Kidney (tissue), 22 donors: ENCODE data around the gene FAM161A. TPM values are rescaled to one million over a fixed set of nuclear protein-coding genes. Genes with fewer than 3 reads are reported as not detected.

Source experiments
- DNase-seq, 5 donors: peaks; one replicate each; pipeline ENCODE4 v3.0.0-alpha.2; 2013 to 2020
- FAIRE-seq: peaks from 2 replicates; lab custom pipeline; 2012; peaks lifted over from hg19 to GRCh38; lab: Jason Lieb, UNC
- H3K27ac ChIP-seq, 2 donors: one replicate each; pipeline ENCODE4 v1.7.0; 2013; ENCODE audit warnings: low read depth in 2 of 2, low read length in 2 of 2, inconsistent platforms in 1 of 2
- H3K27me3 ChIP-seq: one replicate; pipeline ENCODE4 v1.7.1; 2013; ENCODE audit warnings: low read length, inconsistent platforms; ENCODE audit not compliant: control insufficient read depth, insufficient read depth
- H3K36me3 ChIP-seq, 3 donors: one replicate each; pipeline versions ENCODE4 v1.7.0 to v1.7.1; 2013; ENCODE audit warnings: low read length in 3 of 3, control low read depth in 1 of 3, inconsistent platforms in 1 of 3; ENCODE audit not compliant: insufficient read depth in 3 of 3, control insufficient read depth in 2 of 3
- H3K4me1 ChIP-seq, 3 donors: one replicate each; pipeline versions ENCODE4 v1.7.0 to v1.7.1; 2013; ENCODE audit warnings: low read length in 3 of 3, inconsistent platforms in 1 of 3, low read depth in 1 of 3; ENCODE audit not compliant: control insufficient read depth in 2 of 3, insufficient read depth in 2 of 3
- H3K4me3 ChIP-seq, 3 donors: one replicate each; pipeline versions ENCODE4 v1.7.0 to v1.8.1; 2013; ENCODE audit warnings: low read length in 3 of 3, control low read depth in 1 of 3, inconsistent platforms in 1 of 3
- H3K9ac ChIP-seq, 3 donors: one replicate each; pipeline versions ENCODE4 v1.7.0 to v1.7.1; 2013; ENCODE audit warnings: low read length in 3 of 3, control low read depth in 1 of 3, inconsistent platforms in 1 of 3
- H3K9me3 ChIP-seq, 3 donors: one replicate each; pipeline versions ENCODE4 v1.7.0 to v1.7.1; 2013; ENCODE audit warnings: low read length in 3 of 3, control low read depth in 1 of 3, inconsistent platforms in 1 of 3; ENCODE audit not compliant: control insufficient read depth in 2 of 3, insufficient read depth in 1 of 3
- CTCF ChIP-seq: IDR thresholded peaks from 3 replicates; pipeline ENCODE4 v1.5.1; 2012; ENCODE audit warnings: mild to moderate bottlenecking, moderate library complexity, borderline replicate concordance; ENCODE audit not compliant: insufficient read depth; ENCODE audit errors: extremely low read depth
- intact Hi-C: fragments of 100-400 bp; cut with DNase I; formaldehyde crosslinking; loops from one replicate; pipeline ENCODE4 v1.11.1; 2022
- long read RNA-seq, 10 donors: library from polyadenylated mRNA in 1 of 10; unstranded in 1 of 10; transcript quantifications; one replicate each; pipeline ENCODE4 v2.0.0 and lab custom pipeline, GENCODE V29; 2021 to 2026
- polyA plus RNA-seq: library from polyadenylated mRNA; stranded (reverse); fragments of 350-450 nt; fragmentation: Illumina TruSeq; extraction: RNeasy Lipid Tissue Mini Kit (QIAGEN cat#74804); gene quantifications from one replicate; pipeline ENCODE4 v1.2.3, GENCODE V29; 2014; ENCODE audit warnings: low read depth, low replicate concordance; ENCODE audit not compliant: insufficient read depth
- total RNA-seq: library from RNA; stranded (reverse); fragmentation: NEBNext Ultra II Directional; extraction: Animal tissue kit (Norgen Biotek cat#: 25700); gene quantifications from one replicate; pipeline ENCODE4 v1.2.1, GENCODE V29; 2021
- donor health status: control.
- donor health status: control.
- donor health status: control.
- donor health status: control.
- donor health status: control.
- donor health status: DM: yes; HTN: yes; CAD: no.
- donor health status: Normal renal cell carcinoma (clear cell type).

Gene FAM161A
- total RNA-seq (3.7 TPM), polyA plus RNA-seq (1.5 TPM)
- long read RNA-seq, donor 1 = 0 reads
- long read RNA-seq, donor 2, partial matches to known transcripts = 0 of 2 reads
- long read RNA-seq, donor 2, other reads (novel, unspliced or antisense) = 0 of 2 reads
- long read RNA-seq, donor 3, partial matches to known transcripts = 6 of 9 reads
- long read RNA-seq, donor 3, other reads (novel, unspliced or antisense) = 0 of 9 reads
- long read RNA-seq, donor 4, partial matches to known transcripts = 0 of 1 reads
- long read RNA-seq, donor 4, other reads (novel, unspliced or antisense) = 0 of 1 reads
- long read RNA-seq, donor 5 = 0 reads
- long read RNA-seq, donor 6 = 0 reads
- long read RNA-seq, donor 7, partial matches to known transcripts = 3 of 3 reads
- long read RNA-seq, donor 7, other reads (novel, unspliced or antisense) = 0 of 3 reads
- long read RNA-seq, donor 8 = 0 reads
- long read RNA-seq, donor 9 = 0 reads
- long read RNA-seq, donor 10 = 0 reads

- Histone ChIP-seq H3K27me3 (no peaks in the 10 kb centered on the region), H3K36me3 (no peaks in the 10 kb centered on the region), H3K9me3 (no peaks in the 10 kb centered on the region), H3K4me1 (peaks cover 0 to 2% (median 0%) of the 10 kb centered on the region in 3 donors), H3K9ac (peak within 1 kb of the TSS; percentile 72 to 90 (median 89)), H3K27ac (peak within 1 kb of the TSS; percentile 91 to 95), H3K4me3 (peak within 1 kb of the TSS; percentile 93 to 100 (median 99))
- TF ChIP-seq CTCF = no peak
- FAIRE-seq = no peak
- DNase-seq = peak; percentile 93 to 98 (median 96)
- intact Hi-C loops = no loop called here
Measured at GRCh38 chr2:61853847-61854563, at the start of gene FAM161A. Gene FAM161A, minus strand, starts transcription at chr2:61854060. Its CDS starts 19 bp downstream, at chr2:61854041.

- H3K4me1 ChIP-seq = no peaks in the 10 kb centered on the region
- no peak overlapping the region for H3K4me3 ChIP-seq
- DNase-seq (no peak), FAIRE-seq (no peak)
- TF ChIP-seq CTCF = no peak
- H3K36me3 ChIP-seq = no peaks in the 10 kb centered on the region
- H3K9me3 ChIP-seq = no peaks in the 10 kb centered on the region
- no peaks in the 10 kb centered on the region for H3K27me3 ChIP-seq
- H3K27ac ChIP-seq = no peak overlapping the region
- intact Hi-C loops = no loop called here
- H3K9ac ChIP-seq = no peak overlapping the region
Measured at GRCh38 chr2:61900281-61900680, 46.4 kb upstream of the FAM161A start.

- no peak overlapping the region for H3K27ac ChIP-seq
- TF ChIP-seq CTCF = peak; percentile 50
- no peak overlapping the region for H3K9ac ChIP-seq
- H3K4me3 ChIP-seq = no peak overlapping the region
- H3K36me3 ChIP-seq = no peaks in the 10 kb centered on the region
- no peaks in the 10 kb centered on the region for H3K27me3 ChIP-seq
- DNase-seq (peak in 1 of 5 donors; percentile 21), FAIRE-seq (no peak)
- no peaks in the 10 kb centered on the region for H3K4me1 ChIP-seq
- intact Hi-C loops = no loop called here
- H3K9me3 ChIP-seq = no peaks in the 10 kb centered on the region
Measured at GRCh38 chr2:61898810-61899209, 45.0 kb upstream of the FAM161A start.
